Measurements from ENCODE around the gene ZC3H7A.

DNA sequence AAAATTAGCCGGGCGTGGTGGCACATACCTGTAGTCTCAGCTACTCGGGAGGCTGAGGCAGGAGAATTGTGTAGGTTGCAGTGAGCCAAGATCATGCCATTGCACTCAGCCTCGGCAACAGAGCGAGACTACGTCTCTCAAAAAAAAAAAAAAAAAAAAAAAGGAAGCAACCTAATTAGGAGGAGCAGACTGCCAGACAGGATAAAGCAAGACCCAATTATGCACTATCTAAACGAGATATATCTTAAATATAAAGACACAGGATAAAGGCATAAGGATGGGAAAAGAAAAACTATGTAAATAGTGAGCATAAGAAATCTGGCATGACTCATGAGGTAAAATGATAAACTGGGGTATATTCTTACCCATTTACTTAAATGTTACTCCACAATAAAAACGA, 59.3 kb downstream of the ZC3H7A start:
- TF ChIP-seq, protein P1, sequence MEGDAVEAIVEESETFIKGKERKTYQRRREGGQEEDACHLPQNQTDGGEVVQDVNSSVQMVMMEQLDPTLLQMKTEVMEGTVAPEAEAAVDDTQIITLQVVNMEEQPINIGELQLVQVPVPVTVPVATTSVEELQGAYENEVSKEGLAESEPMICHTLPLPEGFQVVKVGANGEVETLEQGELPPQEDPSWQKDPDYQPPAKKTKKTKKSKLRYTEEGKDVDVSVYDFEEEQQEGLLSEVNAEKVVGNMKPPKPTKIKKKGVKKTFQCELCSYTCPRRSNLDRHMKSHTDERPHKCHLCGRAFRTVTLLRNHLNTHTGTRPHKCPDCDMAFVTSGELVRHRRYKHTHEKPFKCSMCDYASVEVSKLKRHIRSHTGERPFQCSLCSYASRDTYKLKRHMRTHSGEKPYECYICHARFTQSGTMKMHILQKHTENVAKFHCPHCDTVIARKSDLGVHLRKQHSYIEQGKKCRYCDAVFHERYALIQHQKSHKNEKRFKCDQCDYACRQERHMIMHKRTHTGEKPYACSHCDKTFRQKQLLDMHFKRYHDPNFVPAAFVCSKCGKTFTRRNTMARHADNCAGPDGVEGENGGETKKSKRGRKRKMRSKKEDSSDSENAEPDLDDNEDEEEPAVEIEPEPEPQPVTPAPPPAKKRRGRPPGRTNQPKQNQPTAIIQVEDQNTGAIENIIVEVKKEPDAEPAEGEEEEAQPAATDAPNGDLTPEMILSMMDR (tag by site-specific recombination; IDR thresholded peaks at IDR 0.05) = no peak
- no peak for TF ChIP-seq KLF16 (tag by site-specific recombination; IDR thresholded peaks at IDR 0.05)
- TF ChIP-seq, protein P2, sequence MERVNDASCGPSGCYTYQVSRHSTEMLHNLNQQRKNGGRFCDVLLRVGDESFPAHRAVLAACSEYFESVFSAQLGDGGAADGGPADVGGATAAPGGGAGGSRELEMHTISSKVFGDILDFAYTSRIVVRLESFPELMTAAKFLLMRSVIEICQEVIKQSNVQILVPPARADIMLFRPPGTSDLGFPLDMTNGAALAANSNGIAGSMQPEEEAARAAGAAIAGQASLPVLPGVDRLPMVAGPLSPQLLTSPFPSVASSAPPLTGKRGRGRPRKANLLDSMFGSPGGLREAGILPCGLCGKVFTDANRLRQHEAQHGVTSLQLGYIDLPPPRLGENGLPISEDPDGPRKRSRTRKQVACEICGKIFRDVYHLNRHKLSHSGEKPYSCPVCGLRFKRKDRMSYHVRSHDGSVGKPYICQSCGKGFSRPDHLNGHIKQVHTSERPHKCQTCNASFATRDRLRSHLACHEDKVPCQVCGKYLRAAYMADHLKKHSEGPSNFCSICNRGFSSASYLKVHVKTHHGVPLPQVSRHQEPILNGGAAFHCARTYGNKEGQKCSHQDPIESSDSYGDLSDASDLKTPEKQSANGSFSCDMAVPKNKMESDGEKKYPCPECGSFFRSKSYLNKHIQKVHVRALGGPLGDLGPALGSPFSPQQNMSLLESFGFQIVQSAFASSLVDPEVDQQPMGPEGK (tag by site-specific recombination; IDR thresholded peaks at IDR 0.05) = no peak
- no peak for TF ChIP-seq ZNF776 (tag by site-specific recombination; IDR thresholded peaks at IDR 0.05; ENCODE audit: borderline replicate concordance)
